GM23248 (cell line): Measurements from ENCODE around the gene IL1RAPL2.

ENCODE experiments used
- EZH2 ChIP-seq: fragments of 200-600 bp; sonication (generic); IDR thresholded peaks from 2 replicates; pipeline ENCODE4 v1.6.1; 2018; ENCODE audit warnings: antibody characterized with exemption, mild to moderate bottlenecking; ENCODE audit not compliant: insufficient read depth, poor library complexity, severe bottlenecking
- EZH2phosphoT487 ChIP-seq: fragments of 200-600 bp; sonication (generic); IDR thresholded peaks from 2 replicates; pipeline ENCODE4 v1.6.1; 2018; ENCODE audit warnings: antibody characterized with exemption, moderate library complexity, mild to moderate bottlenecking, low read depth; ENCODE audit not compliant: insufficient read depth

GRCh38 chrX:105136786-105137185 is 570.8 kb downstream of the IL1RAPL2 start:
- no peak for TF ChIP-seq EZH2phosphoT487
- no peak for TF ChIP-seq EZH2
